Measurements from ENCODE around the gene JDP2.
A peak's percentile ranks its signal among the peaks of the same experiment; 100 is the strongest.

The JDP2 gene

GRCh38 chr14:75445963-75446362, 18.1 kb downstream of the JDP2 start:
- CTCF ChIA-PET: interaction anchor here (16.8 kb wide), 1 partner anchor 10 kb away, joined by 227 read pairs; the partner anchor contains the start of gene JDP2
- Histone ChIP-seq H3K4me3 (ENCODE audit: control insufficient read depth in 1 of 7, extremely low read depth in 1 of 7, insufficient read depth in 4 of 7, low read depth in 2 of 7, low read length in 6 of 7) (no peak overlapping the region), H3K36me3 (ENCODE audit: control insufficient read depth in 4 of 4, insufficient read depth in 4 of 4, low read length in 3 of 4) (peaks cover 2 to 66% (median 10%) of the 10 kb centered on the region in 4 experiments), H3K9me3 (ENCODE audit: control extremely low read depth in 1 of 5, control insufficient read depth in 4 of 5, insufficient read depth in 2 of 5, low read depth in 1 of 5, low read length in 4 of 5) (peaks cover 0 to 3% (median 0%) of the 10 kb centered on the region in 5 experiments), H3K27me3 (replicated peaks in 2 of 5; ENCODE audit: control insufficient read depth in 4 of 5, insufficient read depth in 5 of 5, low read length in 4 of 5) (no peaks in the 10 kb centered on the region), H3K27ac (ENCODE audit: insufficient read depth in 1 of 2, low read depth in 1 of 2, low read length in 2 of 2, poor library complexity in 1 of 2, severe bottlenecking in 2 of 2) (no peak overlapping the region), H3K4me1 (ENCODE audit: control extremely low read depth in 1 of 4, control insufficient read depth in 4 of 4, insufficient read depth in 4 of 4, low read length in 3 of 4) (peaks cover 3 to 53% (median 16%) of the 10 kb centered on the region in 4 experiments)
- POLR2A ChIA-PET: no interaction called here
- WGBS (ENCODE audit: insufficient coverage): 100% methylated on average over 1 of the region's 3 CpGs
- no peak for DNase-seq

GRCh38 chr14:75446447-75446846, 18.6 kb downstream of the JDP2 start:
- POLR2A ChIA-PET: no interaction called here
- no peaks in the 10 kb centered on the region for H3K27me3 ChIP-seq (replicated peaks in 2 of 5; ENCODE audit: control insufficient read depth in 4 of 5, insufficient read depth in 5 of 5, low read length in 4 of 5)
- H3K27ac ChIP-seq (ENCODE audit: insufficient read depth in 1 of 2, low read depth in 1 of 2, low read length in 2 of 2, poor library complexity in 1 of 2, severe bottlenecking in 2 of 2): no peak overlapping the region
- peaks cover 2 to 65% (median 7%) of the 10 kb centered on the region in 4 experiments for H3K36me3 ChIP-seq (ENCODE audit: control insufficient read depth in 4 of 4, insufficient read depth in 4 of 4, low read length in 3 of 4)
- H3K4me3 ChIP-seq (ENCODE audit: control insufficient read depth in 1 of 7, extremely low read depth in 1 of 7, insufficient read depth in 4 of 7, low read depth in 2 of 7, low read length in 6 of 7): peak overlapping the region in 1 of 7 experiments; percentile 16
- peak in 1 of 3 donors; percentile 19 for DNase-seq
- CTCF ChIA-PET: interaction anchor here (1.4 to 16.8 kb wide), 4 partner anchors 11 to 140 kb away, joined by 3 to 227 read pairs (median 46); partner anchors contain the start of gene JDP2
- peaks cover 0 to 3% (median 0%) of the 10 kb centered on the region in 5 experiments for H3K9me3 ChIP-seq (ENCODE audit: control extremely low read depth in 1 of 5, control insufficient read depth in 4 of 5, insufficient read depth in 2 of 5, low read depth in 1 of 5, low read length in 4 of 5)
- peaks cover 3 to 53% (median 16%) of the 10 kb centered on the region in 4 experiments for H3K4me1 ChIP-seq (ENCODE audit: control extremely low read depth in 1 of 4, control insufficient read depth in 4 of 4, insufficient read depth in 4 of 4, low read length in 3 of 4)

- CTCF ChIA-PET: interaction anchor here (0.7 to 16.8 kb wide), 7 partner anchors 9 to 317 kb away, joined by 3 to 227 read pairs (median 4); partner anchors contain the start of gene JDP2
- Histone ChIP-seq H3K27me3 (replicated peaks in 2 of 5; ENCODE audit: control insufficient read depth in 4 of 5, insufficient read depth in 5 of 5, low read length in 4 of 5) (no peaks in the 10 kb centered on the region), H3K4me3 (ENCODE audit: control insufficient read depth in 1 of 7, extremely low read depth in 1 of 7, insufficient read depth in 4 of 7, low read depth in 2 of 7, low read length in 6 of 7) (no peak overlapping the region), H3K27ac (ENCODE audit: insufficient read depth in 1 of 2, low read depth in 1 of 2, low read length in 2 of 2, poor library complexity in 1 of 2, severe bottlenecking in 2 of 2) (no peak overlapping the region), H3K36me3 (ENCODE audit: control insufficient read depth in 4 of 4, insufficient read depth in 4 of 4, low read length in 3 of 4) (peaks cover 0 to 56% (median 4%) of the 10 kb centered on the region in 4 experiments), H3K4me1 (ENCODE audit: control extremely low read depth in 1 of 4, control insufficient read depth in 4 of 4, insufficient read depth in 4 of 4, low read length in 3 of 4) (peaks cover 3 to 65% (median 19%) of the 10 kb centered on the region in 4 experiments), H3K9me3 (ENCODE audit: control extremely low read depth in 1 of 5, control insufficient read depth in 4 of 5, insufficient read depth in 2 of 5, low read depth in 1 of 5, low read length in 4 of 5) (peaks cover 0 to 3% (median 0%) of the 10 kb centered on the region in 5 experiments)
- WGBS (ENCODE audit: insufficient coverage): 100% methylated on average over 1 of the region's 1 CpG
- POLR2A ChIA-PET: no interaction called here
- DNase-seq: no peak
These were observed 20.4 kb downstream of the JDP2 start for GRCh38 chr14:75448209-75448608.

GRCh38 chr14:75449036-75449435, 21.2 kb downstream of the JDP2 start:
- no peak overlapping the region for H3K27ac ChIP-seq (ENCODE audit: insufficient read depth in 1 of 2, low read depth in 1 of 2, low read length in 2 of 2, poor library complexity in 1 of 2, severe bottlenecking in 2 of 2)
- POLR2A ChIA-PET: interaction anchor here (1.1 kb wide), 1 partner anchor 21 kb away, joined by 3 read pairs; the partner anchor contains the start of gene JDP2

GRCh38 chr14:75449696-75450095, 21.9 kb downstream of the JDP2 start:
- WGBS (ENCODE audit: insufficient coverage): 100% methylated on average over 1 of the region's 4 CpGs
- POLR2A ChIA-PET: interaction anchor here (1.1 kb wide), 1 partner anchor 22 kb away, joined by 3 read pairs; the partner anchor contains the start of gene JDP2
- Histone ChIP-seq H3K36me3 (ENCODE audit: control insufficient read depth in 4 of 4, insufficient read depth in 4 of 4, low read length in 3 of 4) (peaks cover 0 to 55% (median 3%) of the 10 kb centered on the region in 4 experiments), H3K27ac (ENCODE audit: insufficient read depth in 1 of 2, low read depth in 1 of 2, low read length in 2 of 2, poor library complexity in 1 of 2, severe bottlenecking in 2 of 2) (no peak overlapping the region), H3K27me3 (replicated peaks in 2 of 5; ENCODE audit: control insufficient read depth in 4 of 5, insufficient read depth in 5 of 5, low read length in 4 of 5) (no peaks in the 10 kb centered on the region), H3K4me1 (ENCODE audit: control extremely low read depth in 1 of 4, control insufficient read depth in 4 of 4, insufficient read depth in 4 of 4, low read length in 3 of 4) (peaks cover 3 to 76% (median 31%) of the 10 kb centered on the region in 4 experiments), H3K4me3 (ENCODE audit: control insufficient read depth in 1 of 7, extremely low read depth in 1 of 7, insufficient read depth in 4 of 7, low read depth in 2 of 7, low read length in 6 of 7) (no peak overlapping the region), H3K9me3 (ENCODE audit: control extremely low read depth in 1 of 5, control insufficient read depth in 4 of 5, insufficient read depth in 2 of 5, low read depth in 1 of 5, low read length in 4 of 5) (peaks cover 0 to 3% (median 0%) of the 10 kb centered on the region in 5 experiments)
- CTCF ChIA-PET: interaction anchor here (0.9 to 16.8 kb wide), 4 partner anchors 9 to 143 kb away, joined by 6 to 227 read pairs (median 47); partner anchors contain the start of gene JDP2
- DNase-seq: no peak

More at GRCh38 chr14:75449036-75449435, 21.2 kb downstream of the JDP2 start:
- H3K4me1 ChIP-seq (ENCODE audit: control extremely low read depth in 1 of 4, control insufficient read depth in 4 of 4, insufficient read depth in 4 of 4, low read length in 3 of 4): peaks cover 3 to 73% (median 27%) of the 10 kb centered on the region in 4 experiments
- H3K27me3 ChIP-seq (replicated peaks in 2 of 5; ENCODE audit: control insufficient read depth in 4 of 5, insufficient read depth in 5 of 5, low read length in 4 of 5): no peaks in the 10 kb centered on the region
- no peak for DNase-seq
- H3K4me3 ChIP-seq (ENCODE audit: control insufficient read depth in 1 of 7, extremely low read depth in 1 of 7, insufficient read depth in 4 of 7, low read depth in 2 of 7, low read length in 6 of 7): no peak overlapping the region
- 60% methylated on average over 2 of the region's 2 CpGs for WGBS (ENCODE audit: insufficient coverage)
- peaks cover 0 to 3% (median 0%) of the 10 kb centered on the region in 5 experiments for H3K9me3 ChIP-seq (ENCODE audit: control extremely low read depth in 1 of 5, control insufficient read depth in 4 of 5, insufficient read depth in 2 of 5, low read depth in 1 of 5, low read length in 4 of 5)
- H3K36me3 ChIP-seq (ENCODE audit: control insufficient read depth in 4 of 4, insufficient read depth in 4 of 4, low read length in 3 of 4): peaks cover 0 to 55% (median 4%) of the 10 kb centered on the region in 4 experiments
- CTCF ChIA-PET: interaction anchor here (2.4 to 16.8 kb wide), 3 partner anchors 10 to 143 kb away, joined by 8 to 227 read pairs (median 86); partner anchors contain the start of gene JDP2

- ChIA-PET CTCF (interaction anchor here (0.9 to 16.8 kb wide), 8 partner anchors 8 to 319 kb away, joined by 4 to 227 read pairs (median 6); partner anchors contain the start of gene JDP2), POLR2A (no interaction called here)
- peak overlapping the region in 1 of 7 experiments; percentile 5 for H3K4me3 ChIP-seq (ENCODE audit: control insufficient read depth in 1 of 7, extremely low read depth in 1 of 7, insufficient read depth in 4 of 7, low read depth in 2 of 7, low read length in 6 of 7)
- peak in 2 of 3 donors; percentile 66 to 77 for DNase-seq
- peaks cover 3 to 77% (median 37%) of the 10 kb centered on the region in 4 experiments for H3K4me1 ChIP-seq (ENCODE audit: control extremely low read depth in 1 of 4, control insufficient read depth in 4 of 4, insufficient read depth in 4 of 4, low read length in 3 of 4)
- peaks cover 0 to 59% (median under 1%) of the 10 kb centered on the region in 4 experiments for H3K36me3 ChIP-seq (ENCODE audit: control insufficient read depth in 4 of 4, insufficient read depth in 4 of 4, low read length in 3 of 4)
- 78% methylated on average over 6 of the region's 9 CpGs for WGBS (ENCODE audit: insufficient coverage)
- no peaks in the 10 kb centered on the region for H3K9me3 ChIP-seq (ENCODE audit: control extremely low read depth in 1 of 5, control insufficient read depth in 4 of 5, insufficient read depth in 2 of 5, low read depth in 1 of 5, low read length in 4 of 5)
- no peak overlapping the region for H3K27ac ChIP-seq (ENCODE audit: insufficient read depth in 1 of 2, low read depth in 1 of 2, low read length in 2 of 2, poor library complexity in 1 of 2, severe bottlenecking in 2 of 2)
- no peaks in the 10 kb centered on the region for H3K27me3 ChIP-seq (replicated peaks in 2 of 5; ENCODE audit: control insufficient read depth in 4 of 5, insufficient read depth in 5 of 5, low read length in 4 of 5)
These were observed 22.8 kb downstream of the JDP2 start for GRCh38 chr14:75450381-75451276.
